Trophoblast cell (in vitro differentiated cells and primary cell): Measurements from ENCODE around the gene LMLN.
"Not testable (repeated sequence)": the region's sequence is repeated elsewhere in the genome, so short reads cannot be mapped to it uniquely, and the experiment has no call there.

ENCODE experiments used
- DNase-seq, 2 donors: peaks; one replicate each; pipeline ENCODE4 v3.0.0-alpha.2; 2016
- H2AFZ ChIP-seq: 2 replicates; pipeline ENCODE4 v1.6.1; 2013; ENCODE audit warnings: low read length, moderate library complexity, mild to moderate bottlenecking; ENCODE audit not compliant: insufficient read depth, poor library complexity
- H2AK5ac ChIP-seq: 2 replicates; pipeline ENCODE4 v1.6.1; 2013; ENCODE audit warnings: mild to moderate bottlenecking, low read length
- H2BK120ac ChIP-seq: 2 replicates; pipeline ENCODE4 v1.6.1; 2013; ENCODE audit warnings: low read length, mild to moderate bottlenecking, moderate library complexity; ENCODE audit not compliant: insufficient read depth, poor library complexity
- H2BK12ac ChIP-seq: 2 replicates; pipeline ENCODE4 v1.6.1; 2013; ENCODE audit warnings: mild to moderate bottlenecking, low read length, moderate library complexity
- H2BK5ac ChIP-seq: 2 replicates; pipeline ENCODE4 v1.6.1; 2013; ENCODE audit warnings: low read length, low read depth, moderate library complexity, mild to moderate bottlenecking; ENCODE audit not compliant: poor library complexity
- H3K14ac ChIP-seq: 2 replicates; pipeline ENCODE4 v1.6.1; 2013; ENCODE audit warnings: mild to moderate bottlenecking, low read length
- H3K18ac ChIP-seq: 2 replicates; pipeline ENCODE4 v1.6.1; 2013; ENCODE audit warnings: mild to moderate bottlenecking, low read length
- H3K23ac ChIP-seq: 2 replicates; pipeline ENCODE4 v1.6.1; 2013; ENCODE audit warnings: low read length
- H3K27ac ChIP-seq: 2 replicates; pipeline ENCODE4 v1.5.1; 2013; ENCODE audit warnings: low read depth, mild to moderate bottlenecking, inconsistent platforms, low read length, moderate library complexity
- H3K27me3 ChIP-seq: 2 replicates; pipeline ENCODE4 v1.6.1; 2013; ENCODE audit warnings: inconsistent platforms, mild to moderate bottlenecking, low read length, moderate library complexity; ENCODE audit not compliant: insufficient read depth
- H3K36me3 ChIP-seq, 2 experiments: 1 replicate in 1 of 2; 2 replicates in 1 of 2; pipeline ENCODE4 v1.6.1; 2013; ENCODE audit warnings: low read length in 2 of 2, mild to moderate bottlenecking in 2 of 2, moderate library complexity in 1 of 2; ENCODE audit not compliant: insufficient read depth in 2 of 2, control insufficient read depth in 1 of 2
- H3K4ac ChIP-seq: 2 replicates; pipeline ENCODE4 v1.6.1; 2013; ENCODE audit warnings: low read depth, mild to moderate bottlenecking, low read length, moderate library complexity
- H3K4me1 ChIP-seq, 2 experiments: 1 replicate in 1 of 2; 2 replicates in 1 of 2; pipeline ENCODE4 v1.6.1; 2013; ENCODE audit warnings: low read length in 2 of 2, mild to moderate bottlenecking in 2 of 2, moderate library complexity in 1 of 2; ENCODE audit not compliant: insufficient read depth in 2 of 2, control insufficient read depth in 1 of 2
- H3K4me2 ChIP-seq: 2 replicates; pipeline ENCODE4 v1.6.1; 2013; ENCODE audit warnings: inconsistent platforms, mild to moderate bottlenecking, low read length, moderate library complexity
- H3K4me3 ChIP-seq: 2 replicates; pipeline ENCODE4 v1.5.1; 2013; ENCODE audit warnings: mild to moderate bottlenecking, low read depth, low read length, inconsistent platforms
- H3K79me1 ChIP-seq: one replicate; pipeline ENCODE4 v1.6.1; 2013; ENCODE audit warnings: low read length
- H3K79me2 ChIP-seq: 2 replicates; pipeline ENCODE4 v1.6.1; 2013; ENCODE audit warnings: low read length, mild to moderate bottlenecking; ENCODE audit not compliant: control insufficient read depth, insufficient read depth, poor library complexity
- H3K9ac ChIP-seq: 2 replicates; pipeline ENCODE4 v1.6.1; 2013; ENCODE audit warnings: mild to moderate bottlenecking, low read length
- H3K9me3 ChIP-seq: 2 replicates; pipeline ENCODE4 v1.6.1; 2013; ENCODE audit warnings: low read depth, mild to moderate bottlenecking, control low read depth, inconsistent platforms, low read length; ENCODE audit not compliant: insufficient read depth
- H4K12ac ChIP-seq: 2 replicates; pipeline ENCODE4 v1.6.1; 2013; ENCODE audit warnings: low read depth, mild to moderate bottlenecking, low read length, moderate library complexity
- H4K8ac ChIP-seq: 2 replicates; pipeline ENCODE4 v1.6.1; 2013; ENCODE audit warnings: low read depth, mild to moderate bottlenecking, low read length, moderate library complexity
- H4K91ac ChIP-seq: one replicate; pipeline ENCODE4 v1.6.1; 2013; ENCODE audit warnings: low read depth, mild to moderate bottlenecking, low read length, moderate library complexity
- WGBS: extraction: QIAGEN DNeasy Blood & Tissue Kit; methylation state at CpG from one replicate; pipeline ENCODE4 v1.1.7; 2013; ENCODE audit warnings: missing lambda C conversion rate; ENCODE audit not compliant: insufficient read length, insufficient coverage; ENCODE audit errors: extremely low coverage; 5-methylcytosine and 5-hydroxymethylcytosine counted together

LMLN gene

DNA sequence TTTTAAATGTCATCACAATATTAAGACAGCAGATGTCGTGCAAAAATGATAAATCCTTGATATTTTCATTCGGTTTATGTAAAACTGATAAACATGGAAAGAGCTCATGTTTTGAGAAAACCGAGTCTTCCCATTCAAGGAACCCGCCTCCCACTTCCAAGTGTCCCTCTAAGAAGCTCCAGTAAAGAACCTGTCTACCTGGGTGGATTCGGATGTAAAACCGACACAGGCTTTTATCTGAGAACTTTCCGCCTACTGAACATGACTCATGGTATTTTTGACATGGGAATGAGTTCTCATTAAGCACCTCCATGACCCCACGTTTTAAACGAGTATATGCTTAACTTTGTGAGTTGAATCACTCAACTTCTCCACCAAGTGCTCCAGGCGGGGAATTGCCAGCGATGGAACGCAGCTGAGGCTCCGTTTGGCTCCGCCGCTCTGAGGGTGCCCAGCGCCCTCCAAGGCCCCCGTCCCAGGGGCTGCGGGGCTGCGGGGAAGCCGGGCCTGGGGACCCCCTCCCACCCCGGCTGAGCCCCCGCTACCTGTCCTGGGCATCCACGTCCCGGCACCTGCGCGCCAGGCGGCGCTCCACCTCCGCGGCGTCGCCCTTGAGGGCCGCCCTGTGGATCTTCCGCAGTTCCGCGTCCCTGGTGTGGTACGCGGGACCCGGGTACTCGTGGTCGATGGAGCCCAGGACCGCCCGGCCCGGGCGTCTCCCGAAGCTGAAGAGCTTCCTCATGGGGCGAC lies 119.9 kb downstream of the LMLN start:
- Histone ChIP-seq H3K23ac (no peak overlapping the region), H3K4me1 (peaks cover 8% of the 10 kb centered on the region in 2 experiments), H2AK5ac (no peak overlapping the region), H3K9me3 (peaks cover 3% of the 10 kb centered on the region), H3K27me3 (peaks cover 15% of the 10 kb centered on the region), H4K12ac (no peak overlapping the region), H3K9ac (no peak overlapping the region), H3K79me2 (no peaks in the 10 kb centered on the region), H3K4me3 (peak overlapping the region; percentile 47), H3K4me2 (peak overlapping the region; percentile 96), H3K79me1 (peaks cover 2% of the 10 kb centered on the region), H2BK5ac (no peak overlapping the region), H3K14ac (no peak overlapping the region), H3K27ac (no peak overlapping the region), H4K91ac (no peak overlapping the region), H3K4ac (no peak overlapping the region), H4K8ac (no peak overlapping the region), H2BK120ac (no peak overlapping the region), H2AFZ (peak overlapping the region; percentile 81), H2BK12ac (no peak overlapping the region), H3K18ac (no peak overlapping the region), H3K36me3 (no peaks in the 10 kb centered on the region)
- peak in 1 of 2 donors; percentile 29 for DNase-seq
- WGBS = no CpG with 5 or more reads among the region's 47 CpGs

- Histone ChIP-seq H2BK12ac (no peak overlapping the region), H3K4me2 (peak overlapping the region; percentile 96), H3K79me1 (peaks cover 2% of the 10 kb centered on the region), H3K4me3 (peak overlapping the region; percentile 47), H3K9ac (no peak overlapping the region), H4K12ac (no peak overlapping the region), H3K79me2 (no peaks in the 10 kb centered on the region), H3K23ac (no peak overlapping the region), H3K27ac (no peak overlapping the region), H2AFZ (peak overlapping the region; percentile 81), H3K36me3 (no peaks in the 10 kb centered on the region), H3K18ac (no peak overlapping the region), H3K4ac (no peak overlapping the region), H2AK5ac (no peak overlapping the region), H2BK120ac (no peak overlapping the region), H3K27me3 (peaks cover 15% of the 10 kb centered on the region), H3K14ac (no peak overlapping the region), H2BK5ac (no peak overlapping the region), H3K4me1 (peaks cover 8% of the 10 kb centered on the region in 2 experiments), H3K9me3 (peaks cover 3% of the 10 kb centered on the region), H4K91ac (no peak overlapping the region), H4K8ac (no peak overlapping the region)
- no CpG with 5 or more reads among the region's 86 CpGs for WGBS
- DNase-seq = peak; percentile 84 to 93
Measured at GRCh38 chr3:198080521-198081384, 120.7 kb downstream of the LMLN start.

DNA sequence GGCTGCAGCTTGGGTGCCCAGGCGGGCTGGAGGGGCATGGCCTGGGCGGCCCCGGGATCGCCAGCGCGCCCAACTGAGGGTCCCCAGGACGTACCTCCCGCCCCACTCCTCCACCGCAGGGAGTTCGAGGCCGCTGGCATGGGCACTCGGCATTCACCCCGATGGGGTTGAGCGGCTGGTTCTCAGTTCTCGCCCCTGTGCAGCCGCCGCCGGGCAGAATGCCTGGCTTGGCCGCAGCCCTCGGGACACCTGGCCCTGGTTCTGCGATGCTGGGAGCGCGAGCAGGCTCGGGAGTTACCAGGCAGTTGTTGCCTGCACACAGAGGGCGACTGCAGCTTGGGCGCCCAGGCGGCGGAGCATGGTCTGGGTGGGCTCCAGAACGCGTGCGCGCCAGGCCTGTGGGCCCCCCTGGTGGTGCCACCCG lies 121.4 kb downstream of the LMLN start:
- Histone ChIP-seq H4K12ac (no peak overlapping the region), H2AK5ac (no peak overlapping the region), H3K23ac (no peak overlapping the region), H3K14ac (no peak overlapping the region), H3K79me1 (peaks cover 2% of the 10 kb centered on the region), H2AFZ (no peak overlapping the region), H3K9me3 (peaks cover 3% of the 10 kb centered on the region), H4K91ac (no peak overlapping the region), H3K4ac (no peak overlapping the region), H3K36me3 (no peaks in the 10 kb centered on the region), H3K79me2 (no peaks in the 10 kb centered on the region), H2BK5ac (no peak overlapping the region), H2BK120ac (no peak overlapping the region), H3K9ac (no peak overlapping the region), H3K27ac (no peak overlapping the region), H3K4me2 (no peak overlapping the region), H4K8ac (no peak overlapping the region), H3K18ac (no peak overlapping the region), H3K4me1 (peaks cover 8% of the 10 kb centered on the region in 2 experiments), H3K4me3 (no peak overlapping the region), H2BK12ac (no peak overlapping the region), H3K27me3 (peaks cover 15% of the 10 kb centered on the region)
- WGBS = no CpG with 5 or more reads among the region's 33 CpGs
- DNase-seq = no peak

DNA sequence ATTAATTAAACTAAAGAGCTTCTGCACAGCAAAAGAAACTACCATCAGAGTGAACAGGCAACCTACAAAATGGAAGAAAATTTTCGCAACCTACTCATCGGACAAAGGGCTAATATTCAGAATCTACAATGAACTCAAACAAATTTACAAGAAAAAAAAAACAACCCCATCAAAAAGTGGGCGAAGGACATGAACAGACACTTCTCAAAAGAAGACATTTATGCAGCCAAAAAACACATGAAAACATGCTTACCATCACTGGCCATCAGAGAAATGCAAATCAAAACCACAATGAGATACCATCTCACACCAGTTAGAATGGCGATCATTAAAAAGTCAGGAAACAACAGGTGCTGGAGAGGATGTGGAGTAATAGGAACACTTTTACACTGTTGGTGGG lies 122.2 kb downstream of the LMLN start:
- not testable (repeated sequence) for H3K27ac ChIP-seq, H3K18ac ChIP-seq, H3K9ac ChIP-seq, DNase-seq, H4K8ac ChIP-seq, H2AK5ac ChIP-seq, H3K4me1 ChIP-seq, H4K91ac ChIP-seq, H3K23ac ChIP-seq, H2BK12ac ChIP-seq, H2AFZ ChIP-seq, H3K14ac ChIP-seq, H3K4me3 ChIP-seq, H4K12ac ChIP-seq, H3K4me2 ChIP-seq, H3K79me1 ChIP-seq, H3K4ac ChIP-seq, H3K36me3 ChIP-seq, H3K9me3 ChIP-seq, H2BK120ac ChIP-seq, H3K79me2 ChIP-seq, H2BK5ac ChIP-seq
- no CpG with 5 or more reads among the region's 4 CpGs for WGBS
- H3K27me3 ChIP-seq = peaks cover 15% of the 10 kb centered on the region
